IPS-NIHi11 (cell line): Measurements from ENCODE around the gene HEXD.
A peak's percentile ranks its signal among the peaks of the same experiment; 100 is the strongest.
"Not testable (repeated sequence)": the region's sequence is repeated elsewhere in the genome, so short reads cannot be mapped to it uniquely, and the experiment has no call there.

ENCODE experiments used
- DNase-seq: peaks from one replicate; pipeline ENCODE4 v3.0.0; 2012; ENCODE audit warnings: mixed read lengths, low spot score

The HEXD gene

DNA sequence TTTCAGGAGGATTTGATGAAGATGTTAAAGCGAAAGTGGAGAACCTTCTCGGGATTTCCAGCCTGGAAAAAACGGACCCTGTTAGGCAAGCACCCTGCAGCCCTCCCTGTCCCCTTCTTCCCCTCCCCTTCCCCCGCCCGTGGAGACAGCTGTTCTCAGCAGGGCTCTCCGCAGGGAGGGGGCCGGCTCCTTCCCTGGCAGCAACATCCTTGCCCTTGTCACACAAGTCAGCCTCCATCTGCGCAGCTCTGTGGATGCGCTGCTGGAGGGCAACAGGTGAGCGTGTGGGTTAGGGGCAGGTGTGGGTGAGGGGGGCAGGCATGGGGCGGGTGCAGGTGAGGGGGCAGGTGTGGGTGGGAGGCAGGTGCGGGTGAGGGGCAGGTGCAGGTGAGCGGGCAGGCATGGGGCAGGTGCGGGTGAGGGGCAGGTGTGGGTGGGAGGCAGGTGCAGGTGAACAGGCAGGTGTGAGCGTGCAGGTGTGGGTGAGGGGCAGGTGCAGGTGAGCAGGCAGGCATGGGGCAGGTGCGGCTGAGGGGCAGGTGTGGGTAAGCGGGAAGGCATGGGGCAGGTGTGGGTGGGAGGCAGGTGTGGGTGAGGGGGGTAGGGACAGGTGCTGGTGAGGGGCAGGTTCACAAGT, 23.0 kb downstream of the HEXD start:
- peak; percentile 52 for DNase-seq

DNA sequence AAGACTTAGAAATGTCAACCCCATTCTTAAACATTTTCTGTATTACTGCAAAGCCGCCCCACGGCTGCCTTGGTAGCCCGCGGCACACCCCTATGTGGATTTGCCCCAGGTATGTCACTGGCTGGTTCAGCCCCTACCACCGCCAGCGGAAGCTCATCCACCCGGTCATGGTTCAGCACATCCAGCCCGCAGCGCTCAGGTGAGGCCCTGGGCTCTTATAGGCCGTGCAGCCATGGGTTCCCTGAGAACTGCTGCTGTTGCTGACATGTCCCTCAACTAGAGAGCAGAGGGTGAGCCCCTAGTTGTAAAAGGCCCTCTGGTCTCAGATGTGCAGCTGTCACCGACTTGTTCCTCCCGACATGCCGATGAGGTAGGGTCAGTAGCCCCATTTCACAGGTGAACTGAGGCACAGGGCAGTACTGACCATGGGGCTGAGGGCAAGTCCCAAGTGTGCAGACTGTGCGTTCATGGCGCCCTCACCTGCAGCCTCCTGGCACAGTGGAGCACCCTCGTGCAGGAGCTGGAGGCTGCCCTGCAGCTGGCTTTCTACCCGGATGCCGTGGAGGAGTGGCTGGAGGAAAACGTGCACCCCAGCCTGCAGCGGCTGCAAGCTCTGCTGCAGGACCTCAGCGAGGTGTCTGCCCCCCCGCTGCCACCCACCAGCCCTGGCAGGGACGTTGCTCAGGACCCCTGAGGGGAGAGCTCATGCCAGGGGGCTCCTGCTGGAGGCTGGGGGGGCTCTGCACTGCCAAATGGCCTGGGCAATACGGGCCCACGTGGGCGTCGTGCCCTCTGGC, 23.7 kb downstream of the HEXD start:
- DNase-seq, result no peak

DNA sequence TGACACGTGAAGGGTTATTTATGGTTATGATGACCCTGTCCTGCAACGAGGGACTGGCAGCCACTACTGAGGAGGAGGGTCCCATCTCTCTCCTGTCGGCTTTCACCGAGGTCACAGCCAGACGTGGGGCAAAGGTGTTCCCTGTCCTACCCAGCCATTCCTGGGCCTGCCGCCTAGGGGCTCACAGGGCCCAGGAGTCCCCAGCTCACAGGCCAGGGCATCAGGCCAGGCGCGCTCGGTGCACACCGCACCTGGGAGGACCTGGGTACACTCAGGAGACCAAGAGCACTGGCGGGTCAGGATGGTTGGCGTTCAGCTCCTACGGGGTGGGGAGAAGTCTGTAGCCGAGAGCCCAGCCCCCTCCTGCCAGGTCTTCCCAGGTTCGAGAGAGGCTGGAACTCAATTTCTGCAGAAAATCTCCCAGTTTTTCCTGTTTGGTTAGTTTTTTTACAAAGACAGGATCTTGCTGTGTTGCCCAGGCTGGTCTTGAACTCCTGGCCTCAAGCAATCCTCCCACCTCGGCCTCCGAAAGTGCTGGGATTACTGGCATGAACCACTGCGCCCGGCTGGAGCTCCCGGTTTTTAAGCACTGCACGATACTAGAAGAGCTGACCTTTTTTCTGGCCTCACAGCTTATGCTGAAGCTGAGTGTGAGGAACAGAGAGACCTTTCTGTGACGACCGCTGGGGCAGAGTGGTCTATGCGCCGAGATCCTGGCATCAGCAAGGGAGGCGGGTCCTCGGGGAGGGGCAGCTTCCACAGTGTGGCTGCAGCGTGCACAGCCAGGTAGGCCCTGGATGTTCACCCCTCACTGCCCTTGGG, 24.7 kb downstream of the HEXD start:
- no peak for DNase-seq

DNA sequence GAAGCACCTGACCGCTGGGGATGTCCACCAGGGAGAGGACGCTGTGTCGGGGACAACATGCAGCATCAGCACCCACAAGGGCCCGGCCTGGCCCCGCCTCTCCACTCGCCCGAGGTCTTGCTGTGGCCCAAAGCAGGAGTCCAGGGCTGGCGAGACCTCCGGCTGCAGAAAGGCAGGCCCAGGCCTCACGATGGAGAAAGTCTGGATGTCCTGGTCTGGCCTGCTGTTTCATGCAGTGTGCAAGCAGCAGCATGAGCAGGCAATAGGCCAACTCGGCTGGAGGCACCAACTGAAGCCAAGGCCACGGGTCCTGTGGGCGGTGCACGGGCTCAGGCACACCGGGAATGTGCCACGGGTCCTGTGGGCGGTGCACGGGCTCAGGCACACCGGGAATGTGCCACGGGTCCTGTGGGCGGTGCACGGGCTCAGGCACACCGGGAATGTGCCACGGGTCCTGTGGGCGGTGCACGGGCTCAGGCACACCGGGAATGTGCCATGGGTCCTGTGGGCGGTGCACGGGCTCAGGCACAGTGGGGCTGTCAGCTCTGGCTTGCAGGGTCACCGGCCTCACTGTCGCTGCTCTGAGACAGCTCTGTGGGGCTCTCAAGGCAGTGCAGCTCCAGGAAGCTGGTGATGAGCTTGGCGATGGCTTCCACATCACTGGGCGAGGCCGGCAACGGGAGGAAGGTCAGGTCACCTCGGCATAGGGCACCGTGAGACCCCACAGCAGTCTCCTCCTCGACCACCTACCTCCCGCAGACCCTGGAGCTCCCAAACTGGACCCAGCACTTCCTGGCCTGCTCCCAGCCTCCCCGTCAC, 25.5 kb downstream of the HEXD start:
- no peak for DNase-seq

DNA sequence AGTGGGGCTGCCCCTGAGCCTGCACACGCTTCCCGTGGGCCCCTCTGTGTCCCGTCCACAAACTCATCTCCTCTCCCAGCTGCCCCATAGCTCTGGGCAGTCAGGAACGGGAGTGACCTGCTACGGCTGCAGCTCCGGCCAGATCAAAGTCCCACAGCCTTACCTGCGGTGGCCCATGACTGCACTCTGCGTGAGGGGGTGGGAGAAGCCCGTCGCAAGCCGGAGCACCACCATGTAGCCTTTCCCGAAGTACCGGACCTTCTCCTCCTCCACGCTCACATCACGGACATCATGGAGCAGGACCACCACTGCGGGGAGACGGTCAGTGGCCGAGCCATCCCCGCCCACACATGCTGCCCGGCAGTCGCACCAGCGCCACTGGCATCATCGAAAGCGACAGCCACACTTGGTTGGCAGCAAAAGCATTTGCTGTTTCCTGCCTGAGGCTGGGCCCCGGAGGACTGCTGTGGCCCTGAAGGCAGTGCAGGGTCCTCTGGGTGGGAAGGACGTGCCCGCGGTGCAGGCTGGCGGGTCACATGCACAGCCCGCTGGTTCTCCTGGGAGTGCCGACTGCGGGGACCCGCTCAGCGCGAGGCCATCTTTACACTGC, 26.2 kb downstream of the HEXD start:
- DNase-seq, result no peak

DNA sequence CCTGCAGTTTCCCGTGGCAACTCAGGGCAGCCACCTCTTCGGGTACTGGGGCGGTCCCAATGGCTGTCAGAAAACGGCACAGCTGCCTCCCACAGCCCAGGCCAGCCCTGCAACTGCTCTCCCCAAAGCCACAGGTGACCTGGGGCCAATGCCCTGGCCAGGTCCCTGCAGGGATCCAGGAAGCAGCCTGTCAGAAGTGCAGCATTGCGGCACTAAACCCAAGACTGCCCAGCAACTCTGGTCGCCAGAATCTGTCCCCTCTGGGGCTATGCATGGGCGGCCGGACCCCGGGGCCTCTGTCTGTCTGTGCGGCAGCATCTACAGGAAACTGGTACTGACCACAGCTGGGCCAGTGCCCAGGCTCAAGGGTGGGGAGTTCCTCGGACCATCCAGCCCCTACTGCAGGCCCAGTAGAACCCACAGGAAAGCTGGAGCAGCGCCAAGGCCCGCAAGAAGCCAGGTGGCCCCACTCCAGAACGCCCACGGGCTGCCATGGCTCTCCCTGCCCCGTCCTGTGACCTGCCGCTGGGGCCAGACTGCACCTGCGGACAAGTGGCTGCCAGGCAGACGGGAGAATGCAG, 26.9 kb downstream of the HEXD start:
- no peak for DNase-seq

DNA sequence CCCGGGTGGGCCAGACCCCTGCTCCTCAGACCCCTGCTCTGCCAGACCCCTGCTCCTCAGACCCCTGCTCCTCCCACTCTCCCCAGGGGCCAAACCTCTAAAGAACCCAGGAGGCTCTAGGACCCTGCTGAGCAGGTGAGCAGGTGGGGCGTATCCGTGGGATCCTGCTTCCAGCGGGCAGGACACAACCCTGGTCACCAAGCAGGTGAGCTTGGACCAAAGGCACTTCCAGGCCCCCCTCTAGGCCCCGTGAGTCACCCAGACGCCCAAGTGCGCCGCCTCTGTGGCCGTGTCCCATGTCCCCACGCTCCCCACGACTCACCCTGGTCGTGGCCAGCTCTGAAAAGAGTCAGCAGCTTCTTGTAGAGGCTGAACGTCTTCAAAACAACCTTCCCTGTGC, 27.4 kb downstream of the HEXD start:
- no peak for DNase-seq

DNA sequence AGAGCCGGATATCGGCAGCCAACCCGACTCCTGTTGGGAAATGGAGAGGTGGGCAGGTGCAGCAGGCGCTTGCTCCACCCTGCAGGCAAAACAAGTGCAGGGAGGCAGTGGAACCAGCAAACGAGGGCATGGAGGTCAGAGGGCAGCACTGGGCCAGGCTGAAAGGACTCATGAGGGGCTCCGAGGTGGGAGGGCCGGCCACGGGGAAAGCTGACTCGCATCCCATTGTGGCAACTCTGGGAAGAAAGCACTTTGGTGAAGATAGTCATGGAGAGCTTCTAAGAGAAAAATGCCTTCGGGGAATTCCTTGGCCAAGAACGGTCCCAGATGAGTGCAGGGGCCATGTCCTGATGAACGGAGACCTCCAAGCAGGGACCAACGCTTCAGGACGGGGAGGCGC, 28.0 kb downstream of the HEXD start:
- DNase-seq, result no peak

DNA sequence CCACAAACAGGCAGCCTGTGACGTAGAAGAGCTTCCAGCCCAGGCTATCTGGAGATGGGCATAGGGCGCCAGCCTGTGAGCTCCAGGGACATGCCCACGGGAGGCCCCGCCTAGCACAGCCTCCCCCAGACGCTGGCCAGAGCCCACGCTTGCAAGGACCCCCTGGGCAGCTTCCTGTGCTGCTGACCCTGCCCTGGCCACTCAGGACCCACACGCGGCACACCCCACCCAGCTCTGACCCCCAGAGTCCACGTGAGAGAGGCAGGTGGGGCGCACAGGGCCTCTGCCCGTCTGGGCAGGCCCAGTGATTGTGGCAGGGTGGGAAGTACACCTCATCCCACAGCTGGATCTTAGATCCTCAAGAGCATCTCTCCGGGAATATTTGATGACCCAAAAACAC, 28.5 kb downstream of the HEXD start:
- DNase-seq, result no peak

DNA sequence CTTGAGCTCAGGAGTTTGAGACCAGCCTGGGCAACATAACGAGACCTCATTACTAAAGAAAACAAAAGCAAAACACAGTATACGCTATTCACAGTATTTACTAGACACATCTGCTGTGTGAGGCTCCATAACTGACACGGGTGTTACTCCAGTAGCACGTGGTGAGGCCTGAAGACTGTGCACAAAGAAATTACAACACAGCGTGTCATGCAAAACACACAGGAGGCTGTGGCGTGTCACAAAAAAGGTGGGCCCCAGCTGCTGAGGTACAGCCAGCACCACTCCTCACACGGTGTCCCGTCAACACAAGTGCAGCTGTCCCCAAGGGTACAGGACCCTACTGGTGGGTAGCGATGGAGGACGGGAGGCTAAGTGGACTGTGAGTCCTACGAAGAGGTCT, 29.7 kb downstream of the HEXD start:
- no peak for DNase-seq

DNA sequence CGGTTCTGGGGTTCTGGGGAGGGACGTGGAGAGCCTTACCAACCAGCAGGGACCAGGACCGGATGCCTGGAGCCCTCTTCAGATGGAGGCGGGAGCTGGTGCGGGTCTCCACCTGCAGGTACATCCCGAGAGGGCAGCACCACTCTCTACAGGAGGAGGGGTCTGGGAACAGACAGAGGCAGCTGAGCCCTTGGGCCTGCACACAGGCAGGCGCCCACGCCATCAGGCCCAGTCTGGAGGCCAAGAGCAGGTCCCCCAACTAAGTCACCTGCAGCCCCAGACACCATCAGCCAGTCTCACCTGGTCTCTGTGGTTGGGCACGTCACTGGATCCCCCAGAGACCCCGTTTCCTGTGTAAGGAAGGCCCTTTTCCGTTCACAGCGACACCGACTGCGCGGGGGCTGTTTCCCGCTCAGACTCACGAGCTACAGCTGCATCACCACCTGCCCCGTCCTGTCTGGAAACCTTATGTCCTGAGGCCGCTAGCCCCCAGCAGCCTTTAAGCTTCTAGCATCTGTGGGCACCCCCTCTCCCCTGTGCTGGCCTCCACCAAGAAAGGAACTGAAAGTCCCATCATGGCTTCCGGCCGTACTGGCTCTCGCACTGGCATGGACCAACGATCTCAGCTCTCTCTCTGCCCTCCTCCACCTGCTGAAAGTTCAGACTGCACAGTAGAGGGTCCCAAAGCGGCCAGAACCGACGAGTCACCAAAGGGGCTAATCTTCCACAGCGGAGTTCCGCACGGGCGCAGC, 31.2 kb downstream of the HEXD start:
- DNase-seq, result peak; percentile 49

DNA sequence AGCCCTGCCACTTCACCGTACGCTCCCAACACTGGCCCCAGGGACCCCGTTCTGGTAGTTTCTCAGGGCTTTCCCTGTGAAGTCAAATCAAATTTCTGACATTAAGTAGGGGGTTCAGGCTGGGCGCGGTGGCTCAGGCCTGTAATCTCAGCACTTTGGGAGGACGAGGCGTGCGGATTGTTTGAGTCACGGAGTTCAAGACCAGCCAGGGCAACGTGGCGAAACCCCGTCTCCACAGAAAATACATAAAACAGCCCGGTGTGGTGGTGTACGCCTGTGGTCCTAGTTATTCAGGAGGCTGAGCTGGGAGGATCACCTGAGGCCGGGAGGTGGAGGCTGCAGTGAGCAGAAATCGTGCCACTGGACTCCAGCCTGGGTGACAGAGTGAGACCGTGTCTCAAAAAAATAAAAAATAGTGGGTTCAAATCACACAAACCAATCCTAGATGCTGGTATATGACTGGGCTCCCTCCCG, 31.8 kb downstream of the HEXD start:
- no peak for DNase-seq

DNA sequence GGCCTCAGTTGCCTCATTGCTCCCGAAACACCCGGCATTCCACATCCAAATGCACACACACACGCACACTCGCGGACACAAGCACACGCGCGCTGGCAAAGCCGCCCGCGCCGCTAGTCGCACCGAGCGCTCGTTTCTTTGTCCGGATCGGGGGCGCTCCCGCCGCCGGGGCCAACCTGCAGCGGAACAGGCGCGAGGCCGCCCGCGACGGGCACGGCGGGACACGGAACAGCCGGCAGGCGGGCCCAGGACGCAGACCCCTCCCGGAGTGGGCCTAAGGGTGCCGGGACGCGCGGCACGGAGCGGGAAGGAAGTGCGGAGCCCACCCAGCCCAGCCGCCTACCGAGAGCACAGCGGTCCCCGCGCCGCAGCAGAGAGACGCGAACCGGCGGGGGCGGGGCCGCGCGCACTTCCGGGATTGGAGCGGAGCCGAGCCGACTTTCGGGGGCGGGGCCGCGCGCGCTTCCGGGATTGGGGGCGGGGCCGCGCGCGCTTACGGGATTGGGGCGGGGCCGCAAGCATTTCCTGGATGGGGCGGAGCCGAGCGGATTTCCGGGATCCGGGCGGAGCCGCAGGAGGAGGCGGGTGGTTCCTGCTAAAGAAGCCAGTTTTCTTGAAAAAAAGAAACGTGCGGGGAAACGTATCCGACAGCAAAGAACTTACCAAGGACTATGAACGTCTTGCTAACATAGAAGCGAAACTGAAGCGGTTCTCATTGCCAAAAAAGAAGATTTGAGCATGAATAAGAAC, 32.4 kb downstream of the HEXD start, which contains the start of gene CYBC1:
Gene CYBC1 (minus strand): TSS at position 396 of the 750 bp plus-strand sequence. CDS start 1,498 bp downstream, outside the sequence.
- peak; percentile 92 for DNase-seq

DNA sequence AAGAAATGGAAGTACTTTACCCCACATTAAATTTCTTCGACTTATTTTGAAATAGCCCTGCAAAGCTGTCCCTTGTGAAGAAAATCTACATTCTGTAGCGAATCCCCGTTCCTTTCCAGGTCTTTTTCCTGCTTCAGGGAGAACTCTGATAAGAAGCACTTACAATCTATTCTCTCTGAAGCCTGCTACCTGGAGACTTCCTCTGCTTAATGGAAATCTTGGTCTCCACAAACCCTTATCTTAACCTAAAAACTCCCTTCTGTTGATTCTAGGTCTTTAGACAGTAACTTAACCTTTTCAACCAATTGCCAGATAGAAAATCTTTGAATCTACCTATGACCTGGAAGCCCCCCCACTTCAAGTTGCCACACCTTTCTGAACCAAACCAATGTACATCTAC, 34.0 kb downstream of the HEXD start:
- DNase-seq, result no peak

DNA sequence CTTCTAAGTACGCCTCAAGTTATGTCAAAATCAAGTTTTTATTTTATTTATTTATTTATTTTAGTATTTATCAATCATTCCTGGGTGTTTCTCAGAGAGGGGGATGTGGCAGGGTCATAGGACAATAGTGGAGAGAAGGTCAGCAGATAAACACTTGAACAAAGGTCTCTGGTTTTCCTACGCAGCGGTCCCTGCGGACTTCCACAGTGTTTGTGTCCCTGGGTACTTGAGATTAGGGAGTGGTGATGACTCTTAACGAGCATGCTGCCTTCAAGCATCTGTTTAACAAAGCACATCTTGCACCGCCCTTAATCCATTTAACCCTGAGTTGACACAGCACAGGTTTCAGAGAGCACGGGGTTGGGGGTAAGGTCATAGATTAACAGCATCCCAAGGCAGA, 35.0 kb downstream of the HEXD start:
- DNase-seq, result not testable (repeated sequence)

DNA sequence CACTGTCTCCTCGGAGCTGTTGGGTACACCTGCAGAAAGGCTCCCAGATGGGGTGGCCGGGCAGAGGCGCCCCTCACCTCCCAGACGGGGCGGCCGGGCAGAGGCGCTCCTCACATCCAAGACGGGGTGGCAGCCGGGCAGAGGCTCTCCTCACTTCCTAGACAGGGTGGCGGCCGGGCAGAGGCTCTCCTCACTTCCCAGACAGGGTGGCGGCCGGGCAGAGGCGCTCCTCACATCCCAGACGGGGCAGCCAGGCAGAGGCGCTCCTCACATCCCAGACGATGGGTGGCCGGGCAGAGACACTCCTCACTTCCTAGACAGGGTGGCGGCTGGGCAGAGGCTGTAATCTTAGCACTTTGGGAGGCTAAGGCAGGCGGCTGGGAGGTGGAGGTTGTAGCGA, 35.6 kb downstream of the HEXD start:
- DNase-seq, result not testable (repeated sequence)

DNA sequence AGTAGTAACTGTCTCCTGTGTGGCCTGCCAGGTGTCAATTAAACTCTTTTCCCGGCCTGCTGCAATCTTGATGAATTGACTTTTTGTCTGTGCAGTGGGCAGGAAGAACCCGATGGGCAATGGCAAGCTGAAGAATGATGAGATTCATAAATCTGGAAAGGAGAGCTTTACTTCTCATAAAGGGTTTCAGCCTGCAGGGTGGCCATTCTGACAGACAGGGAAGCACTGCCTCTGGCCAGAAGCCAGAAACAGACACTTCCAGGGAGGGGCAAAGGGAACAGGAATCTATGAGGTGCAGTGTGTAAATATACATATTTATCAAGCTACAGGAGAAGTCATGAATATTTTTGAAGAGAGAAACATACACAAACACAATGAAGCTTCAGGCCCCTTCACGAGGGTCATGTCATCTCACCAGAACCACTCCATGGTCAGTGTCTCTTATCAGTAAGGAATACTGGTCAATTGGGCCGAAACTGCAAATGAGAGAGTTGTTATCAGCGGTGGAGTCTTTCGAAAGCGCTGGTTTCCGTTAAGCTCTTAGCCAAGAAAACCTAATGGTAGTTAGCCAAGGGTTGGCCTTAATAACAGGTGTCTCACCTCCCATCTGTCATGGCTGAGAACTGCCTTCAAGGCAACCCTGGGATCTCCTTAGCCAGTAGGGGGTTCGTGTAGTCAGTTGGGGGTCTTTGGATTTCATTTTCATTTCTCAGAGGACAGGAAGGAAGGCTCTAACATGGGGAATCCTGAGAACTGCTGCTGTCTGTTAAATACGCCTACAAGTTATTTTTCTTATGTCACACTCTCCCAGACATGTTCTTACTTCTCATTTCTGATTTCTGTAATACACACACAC, 39.2 kb downstream of the HEXD start:
- DNase-seq, result no peak

DNA sequence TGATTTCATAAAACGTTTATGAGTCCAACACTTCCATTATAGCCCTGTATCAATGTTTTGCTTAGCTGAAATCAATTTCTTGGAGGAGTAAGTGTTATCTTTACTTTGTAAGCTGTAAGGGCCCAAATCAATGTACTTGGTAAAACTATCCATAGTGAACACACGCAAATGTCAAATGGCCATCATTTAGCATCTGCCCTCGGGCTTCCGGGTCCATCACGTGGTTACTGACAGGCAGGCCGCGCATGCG, 39.7 kb downstream of the HEXD start:
- DNase-seq, result no peak
